ENCODE measurements around the gene TSR3.

Gene TSR3

GRCh38 chr16:1354815-1355540 lies 3.3 kb upstream of the TSR3 start:
- no peak overlapping the region for H3K27ac ChIP-seq (ENCODE audit: low read depth, low read length)

GRCh38 chr16:1351215-1351581 lies 480 bp downstream of the TSR3 start:
- H3K9me3 ChIP-seq (ENCODE audit: control insufficient read depth in 5 of 5, low read length in 5 of 5), result no peaks in the 10 kb centered on the region
- peaks cover 0 to 1% (median 0%) of the 10 kb centered on the region in 5 donors for H3K27me3 ChIP-seq (ENCODE audit: control insufficient read depth in 5 of 5, insufficient read depth in 4 of 5, low read length in 5 of 5)
- H3K4me1 ChIP-seq (ENCODE audit: control insufficient read depth in 5 of 5, insufficient read depth in 5 of 5, low read length in 5 of 5), result peaks cover 10 to 46% (median 43%) of the 10 kb centered on the region in 5 donors
- peak overlapping the region; percentile 67 for H3K27ac ChIP-seq (ENCODE audit: low read depth, low read length)
- peaks cover 0 to 33% (median 29%) of the 10 kb centered on the region in 5 donors for H3K36me3 ChIP-seq (ENCODE audit: control insufficient read depth in 5 of 5, insufficient read depth in 5 of 5, low read length in 5 of 5)
- peak overlapping the region; percentile 79 to 94 (median 82) for H3K4me3 ChIP-seq (ENCODE audit: low read depth in 1 of 5, low read length in 5 of 5)
- peak overlapping the region; percentile 52 to 93 (median 83) for H3K9ac ChIP-seq (ENCODE audit: low read length in 5 of 5)

More at GRCh38 chr16:1354815-1355540, 3.3 kb upstream of the TSR3 start:
- no peaks in the 10 kb centered on the region for H3K27me3 ChIP-seq (ENCODE audit: control insufficient read depth in 5 of 5, insufficient read depth in 4 of 5, low read length in 5 of 5)
- peak overlapping the region in 1 of 5 donors; percentile 11 for H3K9ac ChIP-seq (ENCODE audit: low read length in 5 of 5)
- peaks cover 10 to 45% (median 42%) of the 10 kb centered on the region in 5 donors for H3K4me1 ChIP-seq (ENCODE audit: control insufficient read depth in 5 of 5, insufficient read depth in 5 of 5, low read length in 5 of 5)
- H3K4me3 ChIP-seq (ENCODE audit: low read depth in 1 of 5, low read length in 5 of 5), result no peak overlapping the region
- H3K9me3 ChIP-seq (ENCODE audit: control insufficient read depth in 5 of 5, low read length in 5 of 5), result no peaks in the 10 kb centered on the region
- peaks cover 0 to 21% (median 11%) of the 10 kb centered on the region in 5 donors for H3K36me3 ChIP-seq (ENCODE audit: control insufficient read depth in 5 of 5, insufficient read depth in 5 of 5, low read length in 5 of 5)

- Histone ChIP-seq H3K27me3 (ENCODE audit: control insufficient read depth in 5 of 5, insufficient read depth in 4 of 5, low read length in 5 of 5) (peaks cover 0 to 3% (median 0%) of the 10 kb centered on the region in 5 donors), H3K27ac (ENCODE audit: low read depth, low read length) (peak overlapping the region; percentile 67), H3K36me3 (ENCODE audit: control insufficient read depth in 5 of 5, insufficient read depth in 5 of 5, low read length in 5 of 5) (peaks cover 0 to 33% (median 29%) of the 10 kb centered on the region in 5 donors), H3K9ac (ENCODE audit: low read length in 5 of 5) (peak overlapping the region; percentile 2 to 93 (median 83)), H3K4me3 (ENCODE audit: low read depth in 1 of 5, low read length in 5 of 5) (peak overlapping the region; percentile 79 to 94 (median 82)), H3K4me1 (ENCODE audit: control insufficient read depth in 5 of 5, insufficient read depth in 5 of 5, low read length in 5 of 5) (peaks cover 10 to 43% (median 39%) of the 10 kb centered on the region in 5 donors), H3K9me3 (ENCODE audit: control insufficient read depth in 5 of 5, low read length in 5 of 5) (no peaks in the 10 kb centered on the region)
These were observed 987 bp downstream of the TSR3 start for GRCh38 chr16:1350691-1351090.

- H3K27ac ChIP-seq (ENCODE audit: low read depth, low read length), result no peak overlapping the region
- peaks cover 10 to 36% (median 33%) of the 10 kb centered on the region in 5 donors for H3K4me1 ChIP-seq (ENCODE audit: control insufficient read depth in 5 of 5, insufficient read depth in 5 of 5, low read length in 5 of 5)
- H3K27me3 ChIP-seq (ENCODE audit: control insufficient read depth in 5 of 5, insufficient read depth in 4 of 5, low read length in 5 of 5), result peaks cover 0 to 3% (median 0%) of the 10 kb centered on the region in 5 donors
- H3K9ac ChIP-seq (ENCODE audit: low read length in 5 of 5), result no peak overlapping the region
- peaks cover 0 to 33% (median 29%) of the 10 kb centered on the region in 5 donors for H3K36me3 ChIP-seq (ENCODE audit: control insufficient read depth in 5 of 5, insufficient read depth in 5 of 5, low read length in 5 of 5)
- H3K9me3 ChIP-seq (ENCODE audit: control insufficient read depth in 5 of 5, low read length in 5 of 5), result no peaks in the 10 kb centered on the region
- no peak overlapping the region for H3K4me3 ChIP-seq (ENCODE audit: low read depth in 1 of 5, low read length in 5 of 5)
These were observed 1.7 kb downstream of the TSR3 start for GRCh38 chr16:1349951-1350350.

- Histone ChIP-seq H3K4me1 (ENCODE audit: control insufficient read depth in 5 of 5, insufficient read depth in 5 of 5, low read length in 5 of 5) (peaks cover 10 to 36% (median 33%) of the 10 kb centered on the region in 5 donors), H3K36me3 (ENCODE audit: control insufficient read depth in 5 of 5, insufficient read depth in 5 of 5, low read length in 5 of 5) (peaks cover 0 to 33% (median 29%) of the 10 kb centered on the region in 5 donors), H3K4me3 (ENCODE audit: low read depth in 1 of 5, low read length in 5 of 5) (no peak overlapping the region), H3K27ac (ENCODE audit: low read depth, low read length) (no peak overlapping the region), H3K9ac (ENCODE audit: low read length in 5 of 5) (no peak overlapping the region), H3K27me3 (ENCODE audit: control insufficient read depth in 5 of 5, insufficient read depth in 4 of 5, low read length in 5 of 5) (peaks cover 0 to 3% (median 0%) of the 10 kb centered on the region in 5 donors), H3K9me3 (ENCODE audit: control insufficient read depth in 5 of 5, low read length in 5 of 5) (no peaks in the 10 kb centered on the region)
These were observed 2.3 kb downstream of the TSR3 start for GRCh38 chr16:1349351-1349750.

- Histone ChIP-seq H3K36me3 (ENCODE audit: control insufficient read depth in 5 of 5, insufficient read depth in 5 of 5, low read length in 5 of 5) (peaks cover 0 to 33% (median 29%) of the 10 kb centered on the region in 5 donors), H3K9me3 (ENCODE audit: control insufficient read depth in 5 of 5, low read length in 5 of 5) (no peaks in the 10 kb centered on the region), H3K4me3 (ENCODE audit: low read depth in 1 of 5, low read length in 5 of 5) (no peak overlapping the region), H3K4me1 (ENCODE audit: control insufficient read depth in 5 of 5, insufficient read depth in 5 of 5, low read length in 5 of 5) (peaks cover 10 to 36% (median 33%) of the 10 kb centered on the region in 5 donors), H3K27me3 (ENCODE audit: control insufficient read depth in 5 of 5, insufficient read depth in 4 of 5, low read length in 5 of 5) (peaks cover 0 to 3% (median 0%) of the 10 kb centered on the region in 5 donors), H3K27ac (ENCODE audit: low read depth, low read length) (no peak overlapping the region), H3K9ac (ENCODE audit: low read length in 5 of 5) (no peak overlapping the region)
These were observed 2.8 kb downstream of the TSR3 start for GRCh38 chr16:1348926-1349325.

- peaks cover 10 to 34% (median 28%) of the 10 kb centered on the region in 5 donors for H3K4me1 ChIP-seq (ENCODE audit: control insufficient read depth in 5 of 5, insufficient read depth in 5 of 5, low read length in 5 of 5)
- no peak overlapping the region for H3K4me3 ChIP-seq (ENCODE audit: low read depth in 1 of 5, low read length in 5 of 5)
- no peak overlapping the region for H3K9ac ChIP-seq (ENCODE audit: low read length in 5 of 5)
- H3K36me3 ChIP-seq (ENCODE audit: control insufficient read depth in 5 of 5, insufficient read depth in 5 of 5, low read length in 5 of 5), result peaks cover 0 to 33% (median 29%) of the 10 kb centered on the region in 5 donors
- H3K9me3 ChIP-seq (ENCODE audit: control insufficient read depth in 5 of 5, low read length in 5 of 5), result no peaks in the 10 kb centered on the region
- no peak overlapping the region for H3K27ac ChIP-seq (ENCODE audit: low read depth, low read length)
- peaks cover 0 to 3% (median 0%) of the 10 kb centered on the region in 5 donors for H3K27me3 ChIP-seq (ENCODE audit: control insufficient read depth in 5 of 5, insufficient read depth in 4 of 5, low read length in 5 of 5)
These were observed 3.2 kb downstream of the TSR3 start for GRCh38 chr16:1348441-1348840.

DNA sequence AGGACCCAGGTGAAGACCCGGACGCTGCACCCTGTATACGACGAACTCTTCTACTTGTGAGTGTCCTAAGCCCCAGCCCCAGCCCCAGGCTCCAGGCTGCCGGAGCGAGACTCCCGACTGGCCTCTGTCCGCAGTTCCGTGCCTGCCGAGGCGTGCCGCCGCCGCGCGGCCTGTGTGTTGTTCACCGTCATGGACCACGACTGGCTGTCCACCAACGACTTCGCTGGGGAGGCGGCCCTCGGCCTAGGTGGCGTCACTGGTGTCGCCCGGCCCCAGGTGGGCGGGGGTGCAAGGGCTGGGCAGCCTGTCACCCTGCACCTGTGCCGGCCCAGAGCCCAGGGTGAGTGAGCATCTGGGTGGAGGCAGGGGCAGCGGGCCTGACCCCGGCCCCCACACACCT lies 3.7 kb downstream of the TSR3 start:
- H3K36me3 ChIP-seq (ENCODE audit: control insufficient read depth in 5 of 5, insufficient read depth in 5 of 5, low read length in 5 of 5), result peaks cover 0 to 33% (median 29%) of the 10 kb centered on the region in 5 donors
- H3K4me3 ChIP-seq (ENCODE audit: low read depth in 1 of 5, low read length in 5 of 5), result no peak overlapping the region
- H3K27ac ChIP-seq (ENCODE audit: low read depth, low read length), result no peak overlapping the region
- peaks cover 0 to 3% (median 0%) of the 10 kb centered on the region in 5 donors for H3K27me3 ChIP-seq (ENCODE audit: control insufficient read depth in 5 of 5, insufficient read depth in 4 of 5, low read length in 5 of 5)
- no peaks in the 10 kb centered on the region for H3K9me3 ChIP-seq (ENCODE audit: control insufficient read depth in 5 of 5, low read length in 5 of 5)
- peaks cover 10 to 33% (median 23%) of the 10 kb centered on the region in 5 donors for H3K4me1 ChIP-seq (ENCODE audit: control insufficient read depth in 5 of 5, insufficient read depth in 5 of 5, low read length in 5 of 5)
- H3K9ac ChIP-seq (ENCODE audit: low read length in 5 of 5), result no peak overlapping the region

- Histone ChIP-seq H3K36me3 (ENCODE audit: control insufficient read depth in 5 of 5, insufficient read depth in 5 of 5, low read length in 5 of 5) (peaks cover 0 to 33% (median 29%) of the 10 kb centered on the region in 5 donors), H3K4me1 (ENCODE audit: control insufficient read depth in 5 of 5, insufficient read depth in 5 of 5, low read length in 5 of 5) (peaks cover 6 to 33% (median 21%) of the 10 kb centered on the region in 5 donors), H3K27me3 (ENCODE audit: control insufficient read depth in 5 of 5, insufficient read depth in 4 of 5, low read length in 5 of 5) (peaks cover 0 to 5% (median 0%) of the 10 kb centered on the region in 5 donors), H3K27ac (ENCODE audit: low read depth, low read length) (no peak overlapping the region), H3K9me3 (ENCODE audit: control insufficient read depth in 5 of 5, low read length in 5 of 5) (no peaks in the 10 kb centered on the region), H3K4me3 (ENCODE audit: low read depth in 1 of 5, low read length in 5 of 5) (no peak overlapping the region), H3K9ac (ENCODE audit: low read length in 5 of 5) (no peak overlapping the region)
These were observed 4.3 kb downstream of the TSR3 start for GRCh38 chr16:1347286-1347855.

Measured in subcutaneous abdominal adipose tissue (tissue), 5 donors.